HepG2 (cell line): ENCODE data around the gene TMC8. TPM values are rescaled to one million over a fixed set of nuclear protein-coding genes. Genes with fewer than 3 reads are reported as not detected.

ENCODE experiments used
- EP300 ChIP-seq, 3 experiments: sonication (generic) in 1 of 3; formaldehyde crosslinking in 1 of 3; IDR thresholded peaks; 2 replicates each; pipeline versions ENCODE4 v1.5.1 to v1.6.1; 2011 to 2020; ENCODE audit warnings: low read depth in 2 of 3, low read length in 2 of 3, borderline replicate concordance in 1 of 3, improper control_type of control experiment in 1 of 3, mild to moderate bottlenecking in 1 of 3, missing genetic modification reagents in 1 of 3, moderate library complexity in 1 of 3
- GATAD2A ChIP-seq: IDR thresholded peaks from 2 replicates; pipeline ENCODE4 v1.6.1; 2016
- NPAS2 ChIP-seq: sonication (generic); formaldehyde crosslinking; IDR thresholded peaks from 2 replicates; pipeline ENCODE4 v1.8.0; 2022; ENCODE audit warnings: mild to moderate bottlenecking, missing genetic modification reagents, borderline replicate concordance
- RNF2 ChIP-seq: fragments of 450-650 bp; conservative IDR thresholded peaks from 2 replicates; pipeline ENCODE4 v1.6.1; 2016; ENCODE audit warnings: low read depth
- SMC3 ChIP-seq: IDR thresholded peaks from 2 replicates; pipeline ENCODE4 v1.6.1; 2011; ENCODE audit warnings: low read length, improper control_type of control experiment
- YEATS2 ChIP-seq: sonication (generic); formaldehyde crosslinking; IDR thresholded peaks from 2 replicates; pipeline ENCODE4 v1.4.0; 2020; ENCODE audit warnings: missing genetic modification reagents, borderline replicate concordance
- ZBTB20 ChIP-seq: sonication (generic); formaldehyde crosslinking; IDR thresholded peaks from 2 replicates; pipeline ENCODE4 v1.8.1; 2023; ENCODE audit warnings: missing genetic modification reagents, low read depth, mild to moderate bottlenecking, borderline replicate concordance
- ZC3H4 ChIP-seq: sonication (generic); formaldehyde crosslinking; IDR thresholded peaks from 2 replicates; pipeline ENCODE4 v1.4.0; 2020; ENCODE audit warnings: missing genetic modification reagents, borderline replicate concordance
- ZFP41 ChIP-seq: sonication (generic); formaldehyde crosslinking; IDR thresholded peaks from 2 replicates; pipeline ENCODE4 v1.4.0; 2020; ENCODE audit warnings: mild to moderate bottlenecking, missing genetic modification reagents, borderline replicate concordance
- ZNF225 ChIP-seq: sonication (generic); formaldehyde crosslinking; IDR thresholded peaks from 2 replicates; pipeline ENCODE4 v1.4.0; 2020; ENCODE audit warnings: mild to moderate bottlenecking, missing genetic modification reagents
- ZNF234 ChIP-seq: sonication (generic); formaldehyde crosslinking; conservative IDR thresholded peaks from 2 replicates; pipeline ENCODE4 v1.5.1; 2020; ENCODE audit warnings: mild to moderate bottlenecking, missing genetic modification reagents
- ZNF24 ChIP-seq: fragments of 450-650 bp; IDR thresholded peaks from 2 replicates; pipeline ENCODE4 v1.6.1; 2017; ENCODE audit warnings: antibody characterized with exemption, mild to moderate bottlenecking
- ZNF572 ChIP-seq: sonication (generic); formaldehyde crosslinking; IDR thresholded peaks from 2 replicates; pipeline ENCODE4 v1.5.1; 2020; ENCODE audit warnings: mild to moderate bottlenecking, missing genetic modification reagents
- ZNF577 ChIP-seq: sonication (generic); formaldehyde crosslinking; IDR thresholded peaks from 2 replicates; pipeline ENCODE4 v1.4.0; 2020; ENCODE audit warnings: mild to moderate bottlenecking, low read depth, missing genetic modification reagents, borderline replicate concordance
- ZNF644 ChIP-seq: IDR thresholded peaks from 2 replicates; pipeline ENCODE4 v1.6.1; 2016; ENCODE audit warnings: low read depth
- ZNF883 ChIP-seq: sonication (generic); formaldehyde crosslinking; IDR thresholded peaks from 2 replicates; pipeline ENCODE4 v1.5.1; 2020; ENCODE audit warnings: mild to moderate bottlenecking, missing genetic modification reagents; ENCODE audit errors: not compliant biosample characterization
- ZSCAN9 ChIP-seq: IDR thresholded peaks from 2 replicates; pipeline ENCODE4 v1.6.1; 2016; ENCODE audit warnings: borderline replicate concordance
- polyA plus RNA-seq, 8 experiments: library from polyadenylated mRNA; depleted of rRNA in 3 of 8; stranded (reverse) in 7 of 8; unstranded in 1 of 8; fragments of >200 nt; fragmentation: Illumina TruSeq in 4 of 8; extraction: Trizol in 4 of 8; gene quantifications; 2 replicates each; pipeline versions ENCODE4 v1.2.1 to v1.2.3, GENCODE V29; 2011 to 2016; ENCODE audit warnings: low read depth in 4 of 8, missing spikeins in 1 of 8, mixed read lengths in 1 of 8; ENCODE audit not compliant: insufficient read depth in 1 of 8
- total RNA-seq, 5 experiments: library from RNA; depleted of rRNA; stranded (reverse); fragments of >200 nt; fragmentation: Illumina TruSeq; extraction: Trizol; gene quantifications; 2 replicates each; pipeline ENCODE4 v1.2.3, GENCODE V29; 2016; ENCODE audit warnings: low read depth in 1 of 5
- TF ChIP-seq, protein P1 (sequence below): sonication (generic); formaldehyde crosslinking; IDR thresholded peaks from 2 replicates; pipeline ENCODE4 v1.4.0; 2020; ENCODE audit warnings: missing genetic modification reagents, borderline replicate concordance
- TF ChIP-seq, protein P2 (sequence below): sonication (generic); formaldehyde crosslinking; IDR thresholded peaks from 2 replicates; pipeline ENCODE4 v1.4.0; 2020; ENCODE audit warnings: missing genetic modification reagents, borderline replicate concordance
- TF ChIP-seq, protein P3 (sequence below): sonication (generic); formaldehyde crosslinking; IDR thresholded peaks from 2 replicates; pipeline ENCODE4 v1.8.1; 2023; ENCODE audit warnings: mild to moderate bottlenecking, missing genetic modification reagents
- TF ChIP-seq, protein P4 (sequence below): sonication (generic); formaldehyde crosslinking; IDR thresholded peaks from 2 replicates; pipeline ENCODE4 v1.5.0; 2020; ENCODE audit warnings: missing genetic modification reagents

The TMC8 gene
- total and polyA plus RNA-seq, 2 of the 13 experiments (the other 11 are each of a cell fraction or from before 2014, with no cell fraction given) = 0.53 to 7.8 TPM

GRCh38 chr17:78159575-78160158 is 29.1 kb downstream of the TMC8 start (continued):
- TF ChIP-seq, protein P1, sequence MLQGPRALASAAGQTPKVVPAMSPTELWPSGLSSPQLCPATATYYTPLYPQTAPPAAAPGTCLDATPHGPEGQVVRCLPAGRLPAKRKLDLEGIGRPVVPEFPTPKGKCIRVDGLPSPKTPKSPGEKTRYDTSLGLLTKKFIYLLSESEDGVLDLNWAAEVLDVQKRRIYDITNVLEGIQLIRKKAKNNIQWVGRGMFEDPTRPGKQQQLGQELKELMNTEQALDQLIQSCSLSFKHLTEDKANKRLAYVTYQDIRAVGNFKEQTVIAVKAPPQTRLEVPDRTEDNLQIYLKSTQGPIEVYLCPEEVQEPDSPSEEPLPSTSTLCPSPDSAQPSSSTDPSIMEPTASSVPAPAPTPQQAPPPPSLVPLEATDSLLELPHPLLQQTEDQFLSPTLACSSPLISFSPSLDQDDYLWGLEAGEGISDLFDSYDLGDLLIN (CRISPR knock-in tag) = no peak
- TF ChIP-seq EP300 (IDR thresholded peaks at IDR 0.05; ENCODE audit: low read depth in 2 of 2, low read length in 2 of 2) (peak; percentile 34 to 60; a peak in 3 of 4 replicates), EP300 (CRISPR knock-in tag; IDR thresholded peaks at IDR 0.05; ENCODE audit: borderline replicate concordance) (no peak), ZNF234 (CRISPR knock-in tag) (no peak), GATAD2A (CRISPR knock-in tag) (peak; percentile 77), ZC3H4 (CRISPR knock-in tag) (no peak), ZSCAN9 (CRISPR knock-in tag) (no peak; the same call in 1 of the 2 replicates), ZNF225 (CRISPR knock-in tag) (no peak), ZNF577 (CRISPR knock-in tag) (no peak), ZNF572 (no peak), ZFP41 (no peak), RNF2 (no peak), ZNF24 (no peak), NPAS2 (CRISPR knock-in tag) (no peak), ZBTB20 (no peak), SMC3 (peak; percentile 27; the same call in 1 of the 2 replicates), ZNF644 (CRISPR knock-in tag) (peak; percentile 85), ZNF883 (CRISPR knock-in tag) (no peak), YEATS2 (CRISPR knock-in tag) (no peak)
- TF ChIP-seq, protein P2, sequence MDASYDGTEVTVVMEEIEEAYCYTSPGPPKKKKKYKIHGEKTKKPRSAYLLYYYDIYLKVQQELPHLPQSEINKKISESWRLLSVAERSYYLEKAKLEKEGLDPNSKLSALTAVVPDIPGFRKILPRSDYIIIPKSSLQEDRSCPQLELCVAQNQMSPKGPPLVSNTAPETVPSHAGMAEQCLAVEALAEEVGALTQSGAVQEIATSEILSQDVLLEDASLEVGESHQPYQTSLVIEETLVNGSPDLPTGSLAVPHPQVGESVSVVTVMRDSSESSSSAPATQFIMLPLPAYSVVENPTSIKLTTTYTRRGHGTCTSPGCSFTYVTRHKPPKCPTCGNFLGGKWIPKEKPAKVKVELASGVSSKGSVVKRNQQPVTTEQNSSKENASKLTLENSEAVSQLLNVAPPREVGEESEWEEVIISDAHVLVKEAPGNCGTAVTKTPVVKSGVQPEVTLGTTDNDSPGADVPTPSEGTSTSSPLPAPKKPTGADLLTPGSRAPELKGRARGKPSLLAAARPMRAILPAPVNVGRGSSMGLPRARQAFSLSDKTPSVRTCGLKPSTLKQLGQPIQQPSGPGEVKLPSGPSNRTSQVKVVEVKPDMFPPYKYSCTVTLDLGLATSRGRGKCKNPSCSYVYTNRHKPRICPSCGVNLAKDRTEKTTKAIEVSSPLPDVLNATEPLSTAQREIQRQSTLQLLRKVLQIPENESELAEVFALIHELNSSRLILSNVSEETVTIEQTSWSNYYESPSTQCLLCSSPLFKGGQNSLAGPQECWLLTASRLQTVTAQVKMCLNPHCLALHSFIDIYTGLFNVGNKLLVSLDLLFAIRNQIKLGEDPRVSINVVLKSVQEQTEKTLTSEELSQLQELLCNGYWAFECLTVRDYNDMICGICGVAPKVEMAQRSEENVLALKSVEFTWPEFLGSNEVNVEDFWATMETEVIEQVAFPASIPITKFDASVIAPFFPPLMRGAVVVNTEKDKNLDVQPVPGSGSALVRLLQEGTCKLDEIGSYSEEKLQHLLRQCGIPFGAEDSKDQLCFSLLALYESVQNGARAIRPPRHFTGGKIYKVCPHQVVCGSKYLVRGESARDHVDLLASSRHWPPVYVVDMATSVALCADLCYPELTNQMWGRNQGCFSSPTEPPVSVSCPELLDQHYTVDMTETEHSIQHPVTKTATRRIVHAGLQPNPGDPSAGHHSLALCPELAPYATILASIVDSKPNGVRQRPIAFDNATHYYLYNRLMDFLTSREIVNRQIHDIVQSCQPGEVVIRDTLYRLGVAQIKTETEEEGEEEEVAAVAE (CRISPR knock-in tag) = no peak
- TF ChIP-seq, protein P3, sequence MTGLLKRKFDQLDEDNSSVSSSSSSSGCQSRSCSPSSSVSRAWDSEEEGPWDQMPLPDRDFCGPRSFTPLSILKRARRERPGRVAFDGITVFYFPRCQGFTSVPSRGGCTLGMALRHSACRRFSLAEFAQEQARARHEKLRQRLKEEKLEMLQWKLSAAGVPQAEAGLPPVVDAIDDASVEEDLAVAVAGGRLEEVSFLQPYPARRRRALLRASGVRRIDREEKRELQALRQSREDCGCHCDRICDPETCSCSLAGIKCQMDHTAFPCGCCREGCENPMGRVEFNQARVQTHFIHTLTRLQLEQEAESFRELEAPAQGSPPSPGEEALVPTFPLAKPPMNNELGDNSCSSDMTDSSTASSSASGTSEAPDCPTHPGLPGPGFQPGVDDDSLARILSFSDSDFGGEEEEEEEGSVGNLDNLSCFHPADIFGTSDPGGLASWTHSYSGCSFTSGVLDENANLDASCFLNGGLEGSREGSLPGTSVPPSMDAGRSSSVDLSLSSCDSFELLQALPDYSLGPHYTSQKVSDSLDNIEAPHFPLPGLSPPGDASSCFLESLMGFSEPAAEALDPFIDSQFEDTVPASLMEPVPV (CRISPR knock-in tag) = no peak
- TF ChIP-seq, protein P4, sequence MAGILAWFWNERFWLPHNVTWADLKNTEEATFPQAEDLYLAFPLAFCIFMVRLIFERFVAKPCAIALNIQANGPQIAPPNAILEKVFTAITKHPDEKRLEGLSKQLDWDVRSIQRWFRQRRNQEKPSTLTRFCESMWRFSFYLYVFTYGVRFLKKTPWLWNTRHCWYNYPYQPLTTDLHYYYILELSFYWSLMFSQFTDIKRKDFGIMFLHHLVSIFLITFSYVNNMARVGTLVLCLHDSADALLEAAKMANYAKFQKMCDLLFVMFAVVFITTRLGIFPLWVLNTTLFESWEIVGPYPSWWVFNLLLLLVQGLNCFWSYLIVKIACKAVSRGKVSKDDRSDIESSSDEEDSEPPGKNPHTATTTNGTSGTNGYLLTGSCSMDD (CRISPR knock-in tag) = no peak
